Stimulated activated CD8-positive, alpha-beta memory T cell treated with anti-CD3 and anti-CD28 coated beads, Interleukin-2, amount 100 ng/mL, for 1 hour (primary cell): ENCODE data around the gene GMEB2.

Experiments used
- DNase-seq, 2 donors: peaks; one replicate each; pipeline ENCODE4 v3.0.0-alpha.2; 2020; ENCODE audit warnings: low read depth in 2 of 2

Gene GMEB2

GRCh38 chr20:63545814-63546213 is 81.1 kb downstream of the GMEB2 start:
- DNase-seq: no peak

- no peak for DNase-seq
These were observed 81.9 kb downstream of the GMEB2 start for GRCh38 chr20:63544958-63545516.

- DNase-seq: no peak
These were observed 82.5 kb downstream of the GMEB2 start for GRCh38 chr20:63544241-63544957.

GRCh38 chr20:63543733-63544132 is 83.2 kb downstream of the GMEB2 start:
- no peak for DNase-seq

GRCh38 chr20:63543131-63543530 is 83.8 kb downstream of the GMEB2 start:
- no peak for DNase-seq

- no peak for DNase-seq
These were observed 84.2 kb downstream of the GMEB2 start for GRCh38 chr20:63542696-63543095.

- no peak for DNase-seq
These were observed 84.8 kb downstream of the GMEB2 start for GRCh38 chr20:63542031-63542559.

- DNase-seq: no peak
These were observed 85.5 kb downstream of the GMEB2 start for GRCh38 chr20:63541371-63541770.

GRCh38 chr20:63540417-63541186 is 86.3 kb downstream of the GMEB2 start:
- no peak for DNase-seq

GRCh38 chr20:63539441-63540370 is 87.2 kb downstream of the GMEB2 start:
- no peak for DNase-seq

- no peak for DNase-seq
These were observed 87.8 kb downstream of the GMEB2 start for GRCh38 chr20:63539092-63539430.

GRCh38 chr20:63538204-63539091 is 88.5 kb downstream of the GMEB2 start:
- DNase-seq: no peak
